GM12878 (cell line): ENCODE measurements around the gene TMEM120B. TPM values are rescaled to one million over a fixed set of nuclear protein-coding genes. Genes with fewer than 3 reads are reported as not detected.

Source experiments
- BRCA1 ChIP-seq: IDR thresholded peaks from 2 replicates; pipeline ENCODE4 v1.6.1; 2011; ENCODE audit warnings: low read depth, low read length, improper control_type of control experiment
- RAD21 ChIP-seq: IDR thresholded peaks from 2 replicates; pipeline ENCODE4 v1.6.1; 2011; ENCODE audit warnings: mild to moderate bottlenecking, low read depth, low read length, moderate library complexity; ENCODE audit not compliant: insufficient read depth
- SREBF2 ChIP-seq: IDR thresholded peaks from 2 replicates; pipeline ENCODE4 v1.6.1; 2012; ENCODE audit warnings: mild to moderate bottlenecking, low read length
- YY1 ChIP-seq: IDR thresholded peaks from 2 replicates; pipeline ENCODE4 v1.6.1; 2011; ENCODE audit warnings: low read depth, mild to moderate bottlenecking, low read length
- polyA plus RNA-seq, 11 experiments: library from polyadenylated mRNA; depleted of rRNA in 4 of 11; unstranded in 6 of 11; stranded (reverse) in 5 of 11; fragments of >200 nt; fragmentation: Nextera tagmentation in 4 of 11; fragmentation: Illumina TruSeq in 1 of 11; extraction: Ambion mirVana in 4 of 11; extraction: Trizol in 1 of 11; gene quantifications; 1 replicate in 1 of 11; 2 replicates in 10 of 11; pipeline versions ENCODE4 v1.2.1 to v1.2.3, GENCODE V29; 2011 to 2016; ENCODE audit warnings: inconsistent platforms in 2 of 11, missing spikeins in 2 of 11, low read depth in 1 of 11
- total RNA-seq, 4 experiments: library from RNA; depleted of rRNA in 3 of 4; stranded (reverse); fragments of >200 nt in 3 of 4; fragmentation: Illumina TruSeq in 1 of 4; extraction: Trizol in 1 of 4; gene quantifications; 2 replicates each; pipeline versions ENCODE4 v1.2.1 to v1.2.3, GENCODE V29; 2013 to 2021
- TF ChIP-seq, protein P1 (sequence below): fragments of 450-650 bp; IDR thresholded peaks from 2 replicates; pipeline ENCODE4 v1.6.1; 2017; ENCODE audit warnings: low read depth, mild to moderate bottlenecking, moderate library complexity
- TF ChIP-seq, protein P2 (sequence below), 3 experiments: IDR thresholded peaks in 2 of 3; conservative IDR thresholded peaks in 1 of 3; 2 replicates each; pipeline ENCODE4 v1.5.1; 2011; ENCODE audit warnings: low read depth in 3 of 3, low read length in 3 of 3, mild to moderate bottlenecking in 3 of 3, control low read depth in 2 of 3, moderate library complexity in 2 of 3, inconsistent platforms in 1 of 3, mixed read lengths in 1 of 3; ENCODE audit not compliant: control insufficient read depth in 2 of 3, insufficient read depth in 1 of 3; ENCODE audit errors: extremely low read depth in 1 of 3

The TMEM120B gene
- total and polyA plus RNA-seq, 10 of the 15 experiments (the other 5 are each of a cell fraction or from before 2014, with no cell fraction given) = 4.0 to 26.2 (median 9.2) TPM

DNA sequence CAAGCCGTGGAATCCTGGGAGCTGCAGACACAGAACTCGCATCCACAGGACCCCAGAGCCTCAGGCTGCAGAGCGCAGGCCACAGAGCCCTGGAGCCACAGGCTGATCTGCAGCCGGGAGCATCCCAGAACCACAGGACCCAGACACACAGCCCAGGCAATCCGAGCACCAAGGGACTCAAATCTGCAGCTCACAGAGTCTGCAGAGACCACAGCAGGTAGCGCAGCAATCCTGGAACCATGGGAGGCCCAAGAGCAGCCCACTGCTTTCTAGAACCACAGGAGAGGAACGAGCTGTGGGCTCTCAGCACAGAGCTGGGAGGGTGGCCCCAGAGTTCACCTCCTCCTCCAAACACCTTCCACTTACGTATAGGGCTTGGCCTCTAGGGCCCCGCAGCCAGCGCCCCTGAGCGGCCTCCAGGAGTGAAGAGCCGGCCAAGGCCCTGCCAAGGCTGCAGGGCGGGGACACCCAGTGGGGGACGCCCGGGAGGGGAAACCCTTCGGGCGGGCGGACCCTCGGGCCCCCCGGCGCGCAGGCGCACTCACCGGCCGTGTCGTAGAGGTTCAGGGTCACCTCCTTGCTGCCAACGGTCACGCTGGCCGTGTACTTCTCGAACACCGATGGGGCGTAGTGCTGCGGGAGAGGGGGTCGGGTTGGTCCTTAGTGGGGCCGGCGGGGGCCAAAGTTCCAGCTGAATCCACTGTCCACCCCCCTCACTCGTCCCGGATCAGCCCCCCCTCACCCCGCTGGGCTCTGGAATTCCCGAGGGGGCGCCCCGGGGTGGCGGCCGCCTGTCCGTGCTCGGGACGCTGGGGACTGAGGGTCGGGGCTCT lies 80.3 kb downstream of the TMEM120B start (continued):
- TF ChIP-seq, protein P1, sequence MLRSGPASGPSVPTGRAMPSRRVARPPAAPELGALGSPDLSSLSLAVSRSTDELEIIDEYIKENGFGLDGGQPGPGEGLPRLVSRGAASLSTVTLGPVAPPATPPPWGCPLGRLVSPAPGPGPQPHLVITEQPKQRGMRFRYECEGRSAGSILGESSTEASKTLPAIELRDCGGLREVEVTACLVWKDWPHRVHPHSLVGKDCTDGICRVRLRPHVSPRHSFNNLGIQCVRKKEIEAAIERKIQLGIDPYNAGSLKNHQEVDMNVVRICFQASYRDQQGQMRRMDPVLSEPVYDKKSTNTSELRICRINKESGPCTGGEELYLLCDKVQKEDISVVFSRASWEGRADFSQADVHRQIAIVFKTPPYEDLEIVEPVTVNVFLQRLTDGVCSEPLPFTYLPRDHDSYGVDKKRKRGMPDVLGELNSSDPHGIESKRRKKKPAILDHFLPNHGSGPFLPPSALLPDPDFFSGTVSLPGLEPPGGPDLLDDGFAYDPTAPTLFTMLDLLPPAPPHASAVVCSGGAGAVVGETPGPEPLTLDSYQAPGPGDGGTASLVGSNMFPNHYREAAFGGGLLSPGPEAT = no peak
- TF ChIP-seq, protein P2, sequence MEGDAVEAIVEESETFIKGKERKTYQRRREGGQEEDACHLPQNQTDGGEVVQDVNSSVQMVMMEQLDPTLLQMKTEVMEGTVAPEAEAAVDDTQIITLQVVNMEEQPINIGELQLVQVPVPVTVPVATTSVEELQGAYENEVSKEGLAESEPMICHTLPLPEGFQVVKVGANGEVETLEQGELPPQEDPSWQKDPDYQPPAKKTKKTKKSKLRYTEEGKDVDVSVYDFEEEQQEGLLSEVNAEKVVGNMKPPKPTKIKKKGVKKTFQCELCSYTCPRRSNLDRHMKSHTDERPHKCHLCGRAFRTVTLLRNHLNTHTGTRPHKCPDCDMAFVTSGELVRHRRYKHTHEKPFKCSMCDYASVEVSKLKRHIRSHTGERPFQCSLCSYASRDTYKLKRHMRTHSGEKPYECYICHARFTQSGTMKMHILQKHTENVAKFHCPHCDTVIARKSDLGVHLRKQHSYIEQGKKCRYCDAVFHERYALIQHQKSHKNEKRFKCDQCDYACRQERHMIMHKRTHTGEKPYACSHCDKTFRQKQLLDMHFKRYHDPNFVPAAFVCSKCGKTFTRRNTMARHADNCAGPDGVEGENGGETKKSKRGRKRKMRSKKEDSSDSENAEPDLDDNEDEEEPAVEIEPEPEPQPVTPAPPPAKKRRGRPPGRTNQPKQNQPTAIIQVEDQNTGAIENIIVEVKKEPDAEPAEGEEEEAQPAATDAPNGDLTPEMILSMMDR (IDR thresholded peaks at IDR 0.05 in 2 of 3, conservative IDR thresholded peaks at IDR 0.05 in 1 of 3; ENCODE audit: control insufficient read depth in 2 of 3, extremely low read depth in 1 of 3, insufficient read depth in 1 of 3, low read depth in 3 of 3, low read length in 3 of 3) = peak in 2 of 3 experiments; percentile 27 to 29; a peak in 3 of 6 replicates
- TF ChIP-seq RAD21 = 0 out of 2 replicates have a peak, but pooled peaks have one; percentile 33
- TF ChIP-seq BRCA1 = no peak
- no peak for TF ChIP-seq YY1
- TF ChIP-seq SREBF2 = no peak
